OCI-LY7 (cell line): ENCODE results near the gene FMN1.

ENCODE experiments used
- CTCF ChIP-seq: fragments of 200-600 bp; sonication (generic); conservative IDR thresholded peaks from 2 replicates; pipeline ENCODE4 v1.5.1; 2014; ENCODE audit warnings: mild to moderate bottlenecking, antibody characterized with exemption, low read length, moderate library complexity, mixed read lengths
- EZH2phosphoT487 ChIP-seq: fragments of 200-600 bp; sonication (generic); IDR thresholded peaks from 2 replicates; pipeline ENCODE4 v1.6.1; 2018; ENCODE audit warnings: low read depth, borderline replicate concordance, mild to moderate bottlenecking, mixed run types, antibody characterized with exemption, low read length, moderate library complexity, mixed read lengths

GRCh38 chr15:32885713-32886112 lies 308.8 kb downstream of the FMN1 start:
- TF ChIP-seq CTCF (no peak), EZH2phosphoT487 (no peak)
